ENCODE results near the gene RAP1B.
"Not testable (repeated sequence)": the region's sequence is repeated elsewhere in the genome, so short reads cannot be mapped to it uniquely, and the experiment has no call there.

RAP1B gene

DNA sequence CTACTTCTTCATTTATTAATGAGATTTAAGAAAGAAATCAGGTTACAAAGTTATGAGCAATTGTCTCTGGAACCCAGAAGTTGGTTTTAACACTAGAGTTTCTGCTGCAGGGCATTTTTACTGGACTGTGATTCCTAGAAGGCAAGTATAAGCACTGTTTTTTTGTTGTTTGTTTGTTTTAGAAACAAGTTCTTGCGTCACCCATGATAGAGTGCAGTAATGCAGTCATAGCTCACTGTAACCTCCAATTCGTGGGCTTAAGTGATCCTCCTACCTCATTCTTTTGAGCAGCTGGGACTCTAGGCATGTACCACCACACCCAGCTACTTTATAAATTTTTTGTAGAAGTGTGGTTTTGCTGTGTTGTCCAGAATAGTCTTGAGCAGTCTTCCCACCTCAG lies 25.6 kb downstream of the RAP1B start:
- no peak for DNase-seq (ENCODE audit: low read depth)

DNA sequence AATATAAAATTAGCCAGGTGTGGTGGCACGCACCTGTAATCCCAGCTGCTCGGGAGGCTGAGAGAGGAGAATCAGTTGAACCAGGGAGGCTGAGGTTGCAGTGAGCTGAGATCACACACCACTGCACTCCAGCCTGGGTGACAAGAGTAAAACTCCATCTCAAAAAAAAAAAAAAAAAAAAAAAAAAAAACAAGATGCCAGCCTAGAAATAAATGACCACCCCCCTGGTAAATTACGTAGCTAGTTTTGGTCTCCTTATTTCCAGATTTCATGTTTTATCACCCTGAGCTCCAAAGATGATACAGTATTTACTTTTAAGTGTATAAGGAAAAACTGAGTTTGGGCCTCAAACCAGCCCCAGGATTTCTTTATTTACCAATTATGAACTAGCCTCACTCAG lies 26.7 kb downstream of the RAP1B start:
- DNase-seq (ENCODE audit: low read depth) = not testable (repeated sequence)

DNA sequence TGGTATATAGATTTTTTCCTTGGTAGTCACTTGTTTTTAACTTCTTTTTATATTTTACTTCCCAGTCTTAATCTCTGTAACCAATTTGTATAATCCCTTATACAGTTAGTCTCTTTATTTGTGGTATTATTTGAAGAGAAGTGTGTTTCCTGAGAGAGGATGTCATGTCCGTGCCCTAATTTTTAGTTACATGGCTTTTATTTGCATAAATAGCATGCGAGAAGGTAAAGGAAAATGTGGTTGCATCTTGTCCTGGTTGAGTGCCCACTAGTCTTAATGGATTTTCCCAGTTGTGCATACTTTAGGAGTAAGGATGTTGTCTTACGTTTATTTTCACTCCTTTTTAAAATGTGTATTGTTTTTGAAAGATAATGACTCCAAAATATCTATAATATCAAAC lies 27.5 kb downstream of the RAP1B start:
- DNase-seq (ENCODE audit: low read depth) = no peak

DNA sequence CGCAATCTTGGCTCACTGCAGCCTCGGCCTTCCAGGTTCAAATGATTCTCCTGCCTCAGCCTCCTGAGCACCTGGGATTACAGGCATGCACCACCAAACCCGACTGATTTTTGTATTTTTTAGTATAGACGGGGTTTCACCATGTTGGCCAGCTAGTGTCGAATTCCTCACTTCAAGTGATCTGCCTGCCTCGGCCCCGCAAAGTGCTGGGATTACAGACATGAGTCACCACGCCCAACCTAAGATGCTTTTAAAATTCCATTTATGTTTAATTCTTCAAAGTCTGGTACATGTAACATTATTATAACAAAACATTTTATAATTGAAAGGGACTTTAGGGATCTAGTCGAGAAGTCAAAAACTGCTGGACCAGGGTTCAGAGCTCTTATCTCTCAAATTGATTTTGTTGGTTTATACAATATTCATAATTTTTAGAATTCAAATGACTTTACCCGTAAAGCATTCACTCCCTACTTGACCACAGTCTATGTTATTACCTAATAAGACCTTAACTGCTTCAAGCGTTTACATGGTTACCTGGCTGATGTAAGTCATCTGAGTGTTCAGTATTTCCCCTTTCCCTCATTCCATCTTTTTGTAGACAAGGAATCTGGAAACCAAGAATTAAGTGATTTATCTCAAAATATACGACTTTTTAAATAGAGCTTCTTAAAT lies 28.2 kb downstream of the RAP1B start:
- no peak for DNase-seq (ENCODE audit: low read depth)

DNA sequence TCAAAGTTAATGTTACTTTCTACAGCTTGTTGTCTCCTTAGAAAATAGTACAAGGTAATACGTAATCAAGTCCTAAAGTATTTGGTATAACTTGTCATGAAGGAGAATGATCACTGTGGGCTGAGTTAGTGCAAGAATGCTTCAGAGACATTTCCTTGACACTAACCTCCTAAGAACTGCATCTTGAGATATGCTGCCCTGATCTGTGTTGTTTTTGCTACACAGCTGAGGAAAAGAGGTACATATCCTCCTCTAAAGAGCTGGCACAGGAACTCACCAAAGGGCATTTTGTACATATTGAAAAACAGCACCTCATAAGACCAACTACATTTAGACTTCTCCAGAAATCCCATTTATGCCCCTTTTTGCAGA lies 28.7 kb downstream of the RAP1B start:
- no peak for DNase-seq (ENCODE audit: low read depth)

DNA sequence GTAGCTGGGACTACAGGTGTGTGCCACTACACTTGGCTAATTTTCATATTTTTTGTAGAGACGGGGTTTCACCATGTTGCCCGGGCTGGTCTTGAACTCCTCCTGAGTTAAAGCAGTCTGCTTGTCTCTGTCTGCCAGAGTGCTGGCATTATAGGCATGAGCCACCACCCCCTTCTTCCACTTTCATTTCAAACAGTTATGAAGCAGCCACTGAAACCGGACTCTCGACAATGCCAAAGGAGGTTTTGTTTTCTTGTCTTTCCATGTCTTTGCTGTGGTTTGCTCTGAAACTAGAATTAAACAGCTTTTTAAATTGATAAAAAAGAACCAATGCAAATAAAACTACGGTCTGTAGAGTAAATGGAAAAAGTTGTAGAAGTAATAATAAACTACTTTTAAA lies 30.4 kb downstream of the RAP1B start:
- DNase-seq (ENCODE audit: low read depth) = peak; percentile 33

DNA sequence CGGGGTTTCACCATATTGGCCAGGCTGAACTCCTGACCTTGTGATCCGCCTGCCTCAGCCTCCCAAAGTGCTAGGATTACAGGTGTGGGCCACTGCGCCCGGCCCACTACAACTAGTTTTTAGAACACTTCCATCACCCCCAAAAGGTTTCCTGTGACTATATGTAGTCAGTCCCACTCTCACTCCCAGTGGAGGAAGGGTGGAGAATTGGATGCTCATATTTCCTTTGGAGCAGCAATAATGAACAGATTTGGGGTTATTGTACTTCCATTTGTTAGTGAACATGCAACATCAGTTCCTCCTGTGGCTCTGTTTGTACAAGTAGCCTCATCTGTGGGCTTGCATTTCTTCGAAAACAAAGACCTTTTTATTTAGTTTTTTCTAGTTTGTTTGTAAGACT lies 35.8 kb downstream of the RAP1B start:
- no peak for DNase-seq (ENCODE audit: low read depth)

DNA sequence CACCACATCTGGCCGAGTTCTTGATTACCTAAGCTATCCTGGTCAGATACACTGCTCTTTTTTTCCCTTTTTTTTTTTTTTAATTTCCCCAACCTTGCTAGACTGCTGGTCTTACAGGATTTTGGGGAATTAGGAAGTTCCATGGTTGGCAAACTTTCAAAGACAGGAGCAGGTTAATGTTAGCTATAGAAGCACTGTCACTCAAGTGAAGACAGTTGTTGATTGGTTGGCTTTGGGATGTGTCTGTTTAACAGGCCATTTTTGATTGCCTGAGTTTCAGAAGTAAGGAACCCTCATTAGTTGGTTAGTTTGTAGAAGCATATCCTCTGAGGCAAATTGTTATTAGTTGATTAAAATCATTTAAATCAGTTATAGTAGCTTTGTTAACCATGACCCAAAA lies 36.8 kb downstream of the RAP1B start:
- no peak for DNase-seq (ENCODE audit: low read depth)

DNA sequence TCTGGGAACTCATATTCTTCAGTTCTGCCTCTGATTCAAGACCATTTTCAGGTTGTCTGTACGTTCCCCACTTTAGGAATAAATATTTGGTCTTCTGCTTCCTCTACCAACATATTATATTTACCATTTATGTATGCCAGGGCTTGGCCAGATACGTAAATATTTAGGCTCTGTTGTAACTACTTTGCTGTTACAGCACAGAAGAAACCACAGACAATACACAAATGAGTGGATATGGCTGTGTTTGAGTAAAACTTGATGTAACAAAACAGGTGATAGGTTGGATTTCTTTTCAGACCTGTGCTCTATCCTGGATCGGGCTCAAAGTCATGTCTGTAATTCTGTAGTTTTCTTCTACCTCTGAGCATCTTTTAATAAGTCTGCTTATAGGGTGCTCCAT lies 37.5 kb downstream of the RAP1B start:
- no peak for DNase-seq (ENCODE audit: low read depth)

DNA sequence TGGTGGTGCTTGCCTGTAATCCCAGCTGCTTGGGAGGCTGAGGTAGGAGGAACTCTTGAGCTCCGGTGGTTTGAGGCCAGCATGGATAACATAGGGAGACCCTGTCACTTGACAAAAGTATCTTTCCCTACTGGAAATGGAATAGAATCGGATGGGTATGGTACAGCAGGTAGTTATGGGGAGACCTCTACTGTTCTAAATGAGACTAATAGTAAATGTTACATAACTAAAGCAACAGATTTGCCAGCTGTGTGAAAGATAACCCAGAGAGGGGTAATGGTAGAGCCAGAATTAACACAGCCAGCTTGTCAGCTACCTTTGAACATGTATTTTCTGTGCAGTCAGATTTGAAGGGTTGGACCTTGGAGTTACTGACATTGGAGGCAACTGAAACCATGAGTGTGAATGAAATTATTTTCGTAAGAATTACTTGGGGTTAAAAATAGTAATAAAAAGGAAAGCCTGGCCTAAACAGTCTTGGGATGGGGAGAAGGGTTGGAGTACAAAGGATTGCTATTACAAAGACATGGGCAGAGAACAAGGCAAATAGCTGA lies 54.4 kb downstream of the RAP1B start:
- DNase-seq (ENCODE audit: low read depth) = no peak

DNA sequence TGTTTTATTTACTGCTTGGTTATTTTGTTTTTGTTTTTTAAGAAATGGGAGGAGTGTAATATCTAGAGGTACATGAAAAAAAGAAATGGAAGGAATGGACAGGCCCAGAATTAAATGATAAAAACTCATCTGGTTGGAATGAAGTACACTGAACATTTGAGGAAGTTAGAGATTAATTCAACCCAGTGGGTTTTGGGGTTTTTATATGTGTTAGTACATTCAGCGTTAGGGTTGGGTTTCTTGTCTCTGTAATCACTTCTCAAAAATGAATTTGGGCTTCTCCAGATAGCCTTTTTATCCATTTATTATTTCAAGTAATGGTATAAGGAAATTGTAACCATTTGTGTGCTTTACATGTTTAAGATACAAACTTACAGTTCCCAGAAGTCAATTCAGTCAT lies 56.6 kb downstream of the RAP1B start:
- DNase-seq (ENCODE audit: low read depth) = no peak

DNA sequence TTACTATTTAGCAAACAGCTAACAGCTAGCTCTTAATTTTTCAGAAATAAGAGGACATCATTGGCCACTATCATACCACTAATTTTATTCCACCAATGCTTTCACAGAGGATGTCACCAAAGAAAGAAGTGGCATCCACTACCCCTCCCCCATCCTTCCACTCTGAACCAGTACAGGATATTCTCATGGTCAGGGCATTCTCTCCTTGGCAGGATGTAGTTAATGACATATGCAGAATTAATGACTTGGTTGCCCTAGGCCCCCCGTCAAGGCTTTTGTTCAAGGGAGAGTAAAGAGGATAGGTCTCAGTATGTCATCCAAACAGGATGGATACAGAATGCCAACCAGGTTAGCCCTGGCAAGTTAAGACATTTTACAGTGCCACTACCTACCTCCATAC lies 57.2 kb downstream of the RAP1B start:
- no peak for DNase-seq (ENCODE audit: low read depth)

DNA sequence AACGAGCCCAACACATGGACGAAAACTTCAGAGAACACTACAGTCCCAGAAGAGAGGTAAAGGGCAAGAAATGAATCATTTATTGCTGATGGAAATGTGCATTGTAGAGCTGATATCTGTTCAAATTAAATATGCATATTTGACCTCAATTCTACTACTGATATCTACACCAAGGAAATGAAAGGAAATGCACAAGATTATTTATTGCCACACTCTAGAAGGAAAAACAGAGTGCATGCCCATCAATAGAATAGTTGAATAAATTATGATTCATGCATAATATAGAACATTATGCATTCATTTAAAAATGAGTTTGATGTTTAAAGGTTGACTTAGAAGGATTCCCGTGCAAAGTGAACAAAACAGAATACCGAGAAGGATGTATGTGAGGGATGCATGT lies 60.5 kb downstream of the RAP1B start:
- DNase-seq (ENCODE audit: low read depth) = no peak

DNA sequence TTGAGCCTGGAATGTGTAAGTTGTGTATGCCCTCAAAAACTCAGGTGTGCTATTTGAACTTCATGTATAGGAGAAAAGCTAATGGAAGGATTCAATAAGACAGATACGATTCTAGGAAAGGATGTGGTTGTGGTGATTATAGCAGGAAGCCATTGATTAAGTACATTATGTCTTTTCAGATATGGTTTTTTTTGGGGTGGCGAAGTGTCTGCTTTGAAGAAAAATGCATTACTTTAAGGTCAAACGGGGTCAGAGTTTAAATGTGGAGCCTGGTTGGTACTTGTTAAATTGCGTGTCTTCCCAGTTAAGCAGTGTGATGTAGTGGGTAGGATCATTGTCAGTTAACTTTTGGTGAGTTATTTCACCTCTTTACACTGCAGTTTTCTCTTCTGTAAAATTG lies 63.1 kb downstream of the RAP1B start:
- no peak for DNase-seq (ENCODE audit: low read depth)

DNA sequence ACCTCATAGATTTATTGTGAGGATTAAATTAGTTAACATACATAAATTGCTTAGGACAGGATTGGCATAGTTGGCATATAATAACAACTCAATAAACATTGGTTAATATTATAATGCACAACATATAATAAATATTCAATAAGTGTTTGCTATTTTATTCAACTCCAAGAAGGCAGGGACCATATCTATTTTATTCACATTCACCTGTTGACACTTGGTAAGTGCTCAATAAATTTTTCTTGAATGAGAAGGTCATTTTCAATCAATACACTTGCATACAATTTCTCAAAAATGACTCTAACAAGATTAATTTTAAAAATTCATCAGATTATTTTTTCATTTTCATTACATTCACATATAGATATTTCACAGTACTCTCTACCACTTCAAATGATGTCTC lies 63.7 kb downstream of the RAP1B start:
- no peak for DNase-seq (ENCODE audit: low read depth)

DNA sequence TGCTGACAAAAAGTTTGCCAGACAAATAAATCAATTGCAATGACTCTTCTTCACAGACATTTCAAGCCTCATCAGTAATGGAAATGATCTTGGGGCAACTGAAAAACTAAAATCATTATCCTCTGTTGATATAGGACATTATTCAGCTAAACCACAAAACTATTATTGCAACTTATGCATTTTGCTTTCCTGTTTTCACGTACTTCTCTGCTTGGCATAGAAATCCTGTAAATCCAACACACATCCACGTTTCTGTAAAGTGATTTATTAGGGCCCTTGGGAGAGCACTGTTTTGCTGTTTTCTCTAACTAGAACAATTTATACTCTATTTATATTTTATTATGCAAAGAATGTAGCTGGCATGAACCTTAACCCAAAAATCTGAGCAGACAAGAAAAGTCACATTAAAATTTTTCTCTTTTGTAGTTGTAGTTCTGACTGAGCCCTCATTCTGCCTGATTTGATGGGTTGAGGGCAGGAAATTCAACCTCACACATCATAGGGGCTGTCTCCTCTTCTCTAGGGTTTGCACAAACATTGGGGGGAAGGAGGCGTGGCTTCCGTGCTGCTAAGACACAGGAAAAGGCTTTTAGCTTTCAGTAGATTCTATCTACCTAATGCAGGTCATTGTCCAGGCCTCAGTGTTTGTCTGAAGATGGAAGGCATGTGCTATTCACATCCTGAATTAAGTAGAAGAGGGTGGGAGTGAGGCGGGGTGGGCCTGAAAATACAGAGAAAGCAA lies 64.6 kb downstream of the RAP1B start:
- peak; percentile 45 for DNase-seq (ENCODE audit: low read depth)

DNA sequence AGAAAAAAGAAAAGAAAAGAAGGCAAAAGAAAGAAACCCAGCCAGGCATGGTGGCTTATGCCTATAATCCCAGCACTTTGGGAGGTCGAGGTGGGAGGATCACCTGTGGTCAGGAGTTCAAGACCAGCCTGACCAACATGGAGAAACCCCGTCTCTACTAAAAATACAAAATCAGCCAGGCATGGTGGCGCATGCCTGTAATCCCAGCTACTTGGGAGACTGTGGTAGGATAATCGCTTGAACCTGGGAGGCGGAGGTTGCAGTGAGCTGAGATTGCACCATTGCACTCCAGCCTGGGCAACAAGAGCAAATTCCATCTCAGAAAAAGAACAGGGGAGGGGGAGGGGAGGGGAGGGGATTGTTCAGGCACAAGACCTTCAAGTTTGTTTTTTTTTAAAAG lies 66.2 kb downstream of the RAP1B start:
- DNase-seq (ENCODE audit: low read depth) = not testable (repeated sequence)

DNA sequence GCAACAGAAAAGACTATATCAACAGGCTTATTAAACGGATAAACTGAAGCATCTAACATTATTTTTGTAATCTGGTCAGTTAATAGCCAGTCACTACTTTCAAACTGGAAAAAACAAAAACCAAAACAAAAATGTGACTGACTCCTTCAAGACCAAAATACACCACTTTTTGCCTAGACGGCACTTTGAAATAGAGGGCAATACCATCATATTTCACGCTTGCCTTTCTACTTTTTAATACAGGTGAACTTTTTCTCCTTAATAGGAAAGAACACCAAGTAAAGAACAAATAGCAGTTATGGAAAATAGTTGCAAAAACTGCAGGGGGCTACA lies 75.5 kb downstream of the RAP1B start:
- DNase-seq (ENCODE audit: low read depth) = no peak

DNA sequence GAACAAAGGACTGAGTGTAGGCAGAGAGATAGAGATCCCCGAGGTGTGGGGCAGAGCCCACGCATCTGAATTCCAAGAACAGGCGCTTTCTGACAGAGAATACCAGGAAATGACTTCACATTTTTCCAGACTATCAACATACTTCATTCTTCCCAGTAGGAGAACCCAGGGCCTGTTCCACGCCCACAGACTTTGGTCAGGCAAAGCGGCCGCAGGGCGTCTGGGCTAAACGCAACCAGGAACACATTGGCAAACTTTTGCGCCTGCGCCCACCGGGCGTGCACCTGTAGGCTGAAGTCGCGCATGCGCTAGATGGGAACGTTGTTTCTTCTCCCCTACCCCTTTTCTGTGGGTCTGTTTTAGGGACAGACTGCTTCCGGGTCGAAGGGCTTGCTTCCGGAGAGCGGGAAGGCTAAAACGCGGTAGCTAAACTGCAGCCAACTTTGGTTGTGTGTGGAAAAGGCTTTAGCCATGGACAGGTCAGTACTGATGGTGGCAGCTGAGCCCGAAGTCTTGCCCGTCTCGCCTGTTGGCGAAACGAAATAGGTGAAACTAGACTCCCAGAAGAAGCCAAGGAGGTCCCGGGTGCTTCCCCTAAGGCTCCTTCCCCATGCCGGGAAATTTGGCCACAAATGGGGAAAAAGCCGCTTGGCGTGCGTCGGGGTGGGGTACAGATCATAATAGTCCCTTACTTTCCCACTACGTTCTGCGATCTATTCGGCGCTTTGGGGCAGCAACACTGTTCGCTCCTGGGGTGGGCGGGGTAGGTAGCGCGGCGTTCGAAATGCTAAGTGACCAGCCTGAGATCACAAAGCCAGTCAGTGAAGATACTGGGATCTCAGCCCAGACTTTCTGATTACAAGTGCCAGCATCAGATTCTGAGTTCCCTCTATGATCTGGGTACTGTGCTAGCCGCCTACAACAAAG lies 76.2 kb downstream of the RAP1B start, which contains the start of gene NUP107:
TSS of gene NUP107 (plus strand) at position 384 of the 927 bp plus-strand sequence. CDS start at position 472, 88 bp downstream.
- peak; percentile 96 for DNase-seq (ENCODE audit: low read depth)

DNA sequence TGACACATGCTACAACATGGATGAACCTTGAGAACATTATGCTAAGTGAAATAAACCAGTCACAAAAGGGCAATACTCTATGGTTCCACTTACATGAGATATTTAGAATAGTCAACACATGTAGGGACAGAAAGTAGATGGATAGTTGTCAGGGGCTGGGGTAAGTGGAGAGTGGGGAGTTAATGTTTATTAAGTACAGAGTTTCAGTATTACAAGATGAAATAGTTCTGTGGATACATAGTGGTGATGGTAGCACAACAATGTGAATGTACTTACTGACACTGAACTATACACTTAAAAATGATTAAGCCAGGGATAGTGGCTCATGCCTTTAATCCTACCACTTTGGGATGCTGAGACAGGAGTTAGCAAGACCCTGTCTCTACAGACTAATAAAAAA lies 84.8 kb downstream of the RAP1B start:
- no peak for DNase-seq (ENCODE audit: low read depth)

DNA sequence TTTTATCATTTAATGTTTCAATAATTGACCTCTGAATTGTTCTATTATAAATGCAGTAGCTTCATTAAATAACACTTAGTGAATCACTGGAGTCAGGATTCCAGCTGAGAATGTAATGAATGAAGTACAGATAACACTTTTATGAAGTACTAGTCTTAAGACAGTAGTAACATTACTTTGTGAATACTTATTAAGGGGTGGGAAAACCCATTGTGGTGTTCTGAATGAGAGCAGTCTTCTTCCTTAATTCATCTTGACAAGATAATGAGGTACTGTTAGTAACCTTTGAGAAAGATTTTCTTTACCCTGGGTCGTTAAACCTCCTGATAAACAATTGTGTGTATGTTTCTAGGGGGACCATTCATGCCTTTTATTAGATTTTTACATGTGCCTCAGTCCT lies 88.8 kb downstream of the RAP1B start:
- DNase-seq (ENCODE audit: low read depth) = no peak

Data from stimulated activated CD4-positive, alpha-beta T cell treated with anti-CD3 and anti-CD28 coated beads, Interleukin-2, amount 100 ng/mL, for 4 hours (primary cell).